Measurements from ENCODE around the gene SGPL1. TPM values are rescaled to one million over a fixed set of nuclear protein-coding genes. Genes with fewer than 3 reads are reported as not detected.

Gene SGPL1
- total RNA-seq, 1 experiment from 2014 or later = 69.4 TPM

DNA sequence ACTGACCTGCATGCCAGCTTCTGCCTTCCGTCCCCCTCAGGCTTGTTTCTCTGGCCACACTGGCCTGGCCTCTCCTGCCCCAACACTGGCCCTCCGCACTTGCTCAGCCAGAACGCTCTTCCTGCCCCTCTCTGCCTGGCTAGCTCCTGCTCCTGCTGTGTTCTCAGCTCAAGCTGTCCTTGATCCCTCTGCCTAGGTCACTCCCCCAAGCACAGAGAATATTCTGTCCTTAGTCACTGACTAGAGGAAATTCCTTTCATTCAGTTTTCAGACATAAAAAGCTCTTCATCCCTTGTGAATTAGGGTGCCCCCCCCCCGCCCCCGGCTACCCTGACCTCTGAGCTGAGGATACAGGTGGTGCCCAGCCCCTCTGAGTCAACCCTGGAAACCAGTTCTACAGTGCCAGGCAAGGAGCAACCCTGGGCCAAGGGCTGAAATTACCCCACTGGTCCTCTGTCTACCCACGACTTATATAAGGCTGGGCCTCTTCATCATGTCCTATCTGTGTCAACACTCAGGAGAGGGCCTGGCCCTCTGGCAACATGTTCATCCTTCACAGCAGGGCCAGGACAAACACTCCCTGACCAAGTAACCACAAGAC, 6.6 kb upstream of the SGPL1 start:
- Histone ChIP-seq H3K36me3 (ENCODE audit: control insufficient read depth in 1 of 2, insufficient read depth in 2 of 2, low read length in 2 of 2) (no peaks in the 10 kb centered on the region), H3K4me1 (ENCODE audit: control insufficient read depth in 1 of 2, insufficient read depth in 2 of 2, low read length in 2 of 2) (peaks cover 0 to 6% of the 10 kb centered on the region in 2 experiments; a peak in 1 of 4 replicates), H3K9me2 (ENCODE audit: insufficient read depth) (no peaks in the 10 kb centered on the region), H3K79me2 (ENCODE audit: insufficient read depth, low read length) (no peaks in the 10 kb centered on the region), H3K4me2 (ENCODE audit: low read length) (no peak overlapping the region), H3K4me3 (replicated peaks in 1 of 2; ENCODE audit: low read depth in 1 of 2, low read length in 2 of 2) (no peak overlapping the region), H3K9me3 (ENCODE audit: control insufficient read depth in 1 of 2, insufficient read depth in 1 of 2, low read depth in 1 of 2, low read length in 2 of 2) (no peaks in the 10 kb centered on the region), H3K27me3 (ENCODE audit: insufficient read depth, low read length) (no peaks in the 10 kb centered on the region), H3K27ac (ENCODE audit: low read depth, low read length) (no peak overlapping the region), H3K9ac (ENCODE audit: low read length) (no peak overlapping the region), H2AFZ (ENCODE audit: low read depth, low read length, poor library complexity, severe bottlenecking) (no peak overlapping the region), H4K20me1 (ENCODE audit: insufficient read depth) (no peaks in the 10 kb centered on the region)
- ATAC-seq = no peak
- TF ChIP-seq RAD21 (IDR thresholded peaks at IDR 0.05; ENCODE audit: low read depth) (no peak), TCF7L2 (IDR thresholded peaks at IDR 0.05; ENCODE audit: borderline replicate concordance, extremely low read depth, insufficient read depth, insufficient read length) (no peak), JUND (IDR thresholded peaks at IDR 0.05) (no peak), EZH2 (IDR thresholded peaks at IDR 0.05) (no peak), ELF1 (IDR thresholded peaks at IDR 0.05; ENCODE audit: borderline replicate concordance, low read depth) (no peak), SRF (IDR thresholded peaks at IDR 0.05; ENCODE audit: low read depth) (no peak), POLR2AphosphoS5 (IDR thresholded peaks at IDR 0.05; ENCODE audit: low read depth, low read length) (no peak)
- TF ChIP-seq, protein P1, sequence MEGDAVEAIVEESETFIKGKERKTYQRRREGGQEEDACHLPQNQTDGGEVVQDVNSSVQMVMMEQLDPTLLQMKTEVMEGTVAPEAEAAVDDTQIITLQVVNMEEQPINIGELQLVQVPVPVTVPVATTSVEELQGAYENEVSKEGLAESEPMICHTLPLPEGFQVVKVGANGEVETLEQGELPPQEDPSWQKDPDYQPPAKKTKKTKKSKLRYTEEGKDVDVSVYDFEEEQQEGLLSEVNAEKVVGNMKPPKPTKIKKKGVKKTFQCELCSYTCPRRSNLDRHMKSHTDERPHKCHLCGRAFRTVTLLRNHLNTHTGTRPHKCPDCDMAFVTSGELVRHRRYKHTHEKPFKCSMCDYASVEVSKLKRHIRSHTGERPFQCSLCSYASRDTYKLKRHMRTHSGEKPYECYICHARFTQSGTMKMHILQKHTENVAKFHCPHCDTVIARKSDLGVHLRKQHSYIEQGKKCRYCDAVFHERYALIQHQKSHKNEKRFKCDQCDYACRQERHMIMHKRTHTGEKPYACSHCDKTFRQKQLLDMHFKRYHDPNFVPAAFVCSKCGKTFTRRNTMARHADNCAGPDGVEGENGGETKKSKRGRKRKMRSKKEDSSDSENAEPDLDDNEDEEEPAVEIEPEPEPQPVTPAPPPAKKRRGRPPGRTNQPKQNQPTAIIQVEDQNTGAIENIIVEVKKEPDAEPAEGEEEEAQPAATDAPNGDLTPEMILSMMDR (IDR thresholded peaks at IDR 0.05 in 2 of 3, conservative IDR thresholded peaks at IDR 0.05 in 1 of 3; ENCODE audit: borderline replicate concordance in 1 of 3, insufficient read depth in 1 of 3, low read depth in 2 of 3, low read length in 2 of 3) = no peak
- ChIA-PET CTCF (no interaction called here), POLR2A (no interaction called here), RAD21 (ENCODE audit: low non-redundant PET in 1 of 2, low total read pairs in 2 of 2, uncharacterized antibody in 2 of 2, unreplicated experiment in 2 of 2) (no interaction called here)
- BruUV-seq (replicated peaks) = no TSS peak
- intact Hi-C loops (cut with micrococcal nuclease) = no loop called here
- DNase-seq (ENCODE audit: low read depth, low spot score) = no peak

GRCh38 chr10:70809726-70810125, 6.0 kb upstream of the SGPL1 start:
- H3K4me2 ChIP-seq (ENCODE audit: low read length) = no peak overlapping the region
- no peak for DNase-seq (ENCODE audit: low read depth, low spot score)
- H3K9ac ChIP-seq (ENCODE audit: low read length) = no peak overlapping the region
- H3K79me2 ChIP-seq (ENCODE audit: insufficient read depth, low read length) = no peaks in the 10 kb centered on the region
- TF ChIP-seq ATF3 (IDR thresholded peaks at IDR 0.05) = no peak
- no peak for TF ChIP-seq ZFX (IDR thresholded peaks at IDR 0.05)
- no peak for TF ChIP-seq CEBPB (IDR thresholded peaks at IDR 0.05; ENCODE audit: low read depth)
- no peak for TF ChIP-seq CBX3 (IDR thresholded peaks at IDR 0.05; ENCODE audit: low read depth)
- ATAC-seq = no peak
- no peaks in the 10 kb centered on the region for H4K20me1 ChIP-seq (ENCODE audit: insufficient read depth)
- no peaks in the 10 kb centered on the region for H3K9me3 ChIP-seq (ENCODE audit: control insufficient read depth in 1 of 2, insufficient read depth in 1 of 2, low read depth in 1 of 2, low read length in 2 of 2)
- no peak overlapping the region for H3K4me3 ChIP-seq (replicated peaks in 1 of 2; ENCODE audit: low read depth in 1 of 2, low read length in 2 of 2)
- no peaks in the 10 kb centered on the region for H3K27me3 ChIP-seq (ENCODE audit: insufficient read depth, low read length)
- intact Hi-C loops (cut with micrococcal nuclease) = no loop called here
- RAD21 ChIA-PET (ENCODE audit: low non-redundant PET in 1 of 2, low total read pairs in 2 of 2, uncharacterized antibody in 2 of 2, unreplicated experiment in 2 of 2) = no interaction called here
- CTCF ChIA-PET = interaction anchor here (0.7 kb wide), 1 partner anchor 45 kb away, joined by 3 read pairs; no protein-coding TSS in a partner anchor
- POLR2A ChIA-PET = no interaction called here
- no peaks in the 10 kb centered on the region for H3K36me3 ChIP-seq (ENCODE audit: control insufficient read depth in 1 of 2, insufficient read depth in 2 of 2, low read length in 2 of 2)
- no peak overlapping the region for H2AFZ ChIP-seq (ENCODE audit: low read depth, low read length, poor library complexity, severe bottlenecking)
- H3K9me2 ChIP-seq (ENCODE audit: insufficient read depth) = no peaks in the 10 kb centered on the region
- H3K4me1 ChIP-seq (ENCODE audit: control insufficient read depth in 1 of 2, insufficient read depth in 2 of 2, low read length in 2 of 2) = no peaks in the 10 kb centered on the region; a peak in 1 of 4 replicates
- no peak overlapping the region for H3K27ac ChIP-seq (ENCODE audit: low read depth, low read length)
- BruUV-seq (replicated peaks) = no TSS peak

Data from HCT116 (cell line).